ENCODE results near the gene SIDT1. TPM values are rescaled to one million over a fixed set of nuclear protein-coding genes. Genes with fewer than 3 reads are reported as not detected.

SIDT1 gene
- total RNA-seq, 1 donor from 2014 or later = not detected

GRCh38 chr3:113629584-113630421, 97.4 kb downstream of the SIDT1 start:
- Histone ChIP-seq H3F3A (ENCODE audit: low read depth) (no peaks in the 10 kb centered on the region), H3K4me1 (no peaks in the 10 kb centered on the region), H3K27ac (no peak overlapping the region), H3K9me3 (ENCODE audit: low read depth) (no peaks in the 10 kb centered on the region), H3K9ac (no peak overlapping the region), H3K36me3 (no peaks in the 10 kb centered on the region), H4K20me1 (ENCODE audit: low read depth) (no peaks in the 10 kb centered on the region), H3K79me2 (ENCODE audit: low read depth) (no peaks in the 10 kb centered on the region), H2AFZ (replicated peaks) (no peak overlapping the region), H3K4me2 (no peak overlapping the region), H3K4me3 (no peak overlapping the region), H3K27me3 (peaks cover 10% of the 10 kb centered on the region)
- Mint-ChIP-seq H3K27ac (peak overlapping the region; percentile 78), H3K9me3 (no peaks in the 10 kb centered on the region), H3K4me1 (peaks cover 10% of the 10 kb centered on the region), H3K27me3 (ENCODE audit: insufficient read depth, low read depth) (peaks cover 4% of the 10 kb centered on the region), H3K36me3 (no peaks in the 10 kb centered on the region), H3K4me3 (no peak overlapping the region)
- no peak for TF ChIP-seq EZH2phosphoT487 (IDR thresholded peaks at IDR 0.05)
- no peak for TF ChIP-seq CTCF (IDR thresholded peaks at IDR 0.05)
- TF ChIP-seq EZH2 (IDR thresholded peaks at IDR 0.05) = no peak
- DNase-seq (ENCODE audit: low spot score) = peak; percentile 11

- no peak overlapping the region for H3K4me3 ChIP-seq
- no peak overlapping the region for H3K4me2 ChIP-seq
- TF ChIP-seq EZH2 (IDR thresholded peaks at IDR 0.05) (no peak), CTCF (IDR thresholded peaks at IDR 0.05) (no peak), EZH2phosphoT487 (IDR thresholded peaks at IDR 0.05) (no peak)
- no peak overlapping the region for H3K9ac ChIP-seq
- DNase-seq (ENCODE audit: low spot score) = no peak
- Mint-ChIP-seq H3K27ac (no peak overlapping the region), H3K27me3 (ENCODE audit: insufficient read depth, low read depth) (peaks cover 4% of the 10 kb centered on the region), H3K4me1 (peaks cover 10% of the 10 kb centered on the region), H3K4me3 (no peak overlapping the region), H3K9me3 (no peaks in the 10 kb centered on the region), H3K36me3 (no peaks in the 10 kb centered on the region)
- H4K20me1 ChIP-seq (ENCODE audit: low read depth) = no peaks in the 10 kb centered on the region
- H3K79me2 ChIP-seq (ENCODE audit: low read depth) = no peaks in the 10 kb centered on the region
- no peak overlapping the region for H2AFZ ChIP-seq (replicated peaks)
- H3K4me1 ChIP-seq = no peaks in the 10 kb centered on the region
- no peaks in the 10 kb centered on the region for H3K36me3 ChIP-seq
- H3K9me3 ChIP-seq (ENCODE audit: low read depth) = no peaks in the 10 kb centered on the region
- H3F3A ChIP-seq (ENCODE audit: low read depth) = no peaks in the 10 kb centered on the region
- H3K27ac ChIP-seq = no peak overlapping the region
- peaks cover 6% of the 10 kb centered on the region for H3K27me3 ChIP-seq
These were observed 98.7 kb downstream of the SIDT1 start for GRCh38 chr3:113630956-113631542.

GRCh38 chr3:113631573-113631972, 99.2 kb downstream of the SIDT1 start:
- Histone ChIP-seq H3K79me2 (ENCODE audit: low read depth) (no peaks in the 10 kb centered on the region), H3K27ac (no peak overlapping the region), H3F3A (ENCODE audit: low read depth) (no peaks in the 10 kb centered on the region), H3K36me3 (no peaks in the 10 kb centered on the region), H3K4me1 (no peaks in the 10 kb centered on the region), H3K4me2 (no peak overlapping the region), H2AFZ (replicated peaks) (no peak overlapping the region), H4K20me1 (ENCODE audit: low read depth) (no peaks in the 10 kb centered on the region), H3K4me3 (no peak overlapping the region), H3K27me3 (peaks cover 1% of the 10 kb centered on the region), H3K9me3 (ENCODE audit: low read depth) (no peaks in the 10 kb centered on the region), H3K9ac (no peak overlapping the region)
- peaks cover 2% of the 10 kb centered on the region for H3K27me3 Mint-ChIP-seq (ENCODE audit: insufficient read depth, low read depth)
- H3K4me1 Mint-ChIP-seq = peaks cover 10% of the 10 kb centered on the region
- DNase-seq (ENCODE audit: low spot score) = no peak
- TF ChIP-seq EZH2 (IDR thresholded peaks at IDR 0.05) = no peak
- TF ChIP-seq CTCF (IDR thresholded peaks at IDR 0.05) = no peak
- no peak for TF ChIP-seq EZH2phosphoT487 (IDR thresholded peaks at IDR 0.05)
- no peaks in the 10 kb centered on the region for H3K9me3 Mint-ChIP-seq
- H3K27ac Mint-ChIP-seq = no peak overlapping the region
- no peaks in the 10 kb centered on the region for H3K36me3 Mint-ChIP-seq
- no peak overlapping the region for H3K4me3 Mint-ChIP-seq

Measured in neural progenitor cell (in vitro differentiated cells).